ENCODE measurements around the gene RASSF8.
"Not testable (repeated sequence)": the region's sequence is repeated elsewhere in the genome, so short reads cannot be mapped to it uniquely, and the experiment has no call there.

RASSF8 gene

DNA sequence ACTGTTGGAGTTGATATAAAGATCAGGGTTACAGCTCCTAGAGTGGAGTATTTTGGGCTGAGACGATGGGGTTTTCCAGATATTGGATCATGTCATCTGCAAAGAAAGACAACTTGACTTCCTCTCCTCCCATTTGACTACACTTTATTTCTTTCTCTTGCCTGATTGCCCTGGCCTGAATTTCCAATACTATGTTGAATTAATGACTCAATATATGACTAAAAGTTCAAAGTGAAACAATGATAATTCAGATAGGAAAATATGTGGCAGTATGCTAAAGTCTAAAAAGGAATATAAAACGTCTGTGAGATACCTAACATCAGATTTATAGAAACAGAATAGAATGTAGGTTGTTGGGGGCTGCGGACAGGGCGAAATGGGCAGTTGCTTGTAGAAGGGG is 94.2 kb downstream of the RASSF8 start:
- in situ Hi-C loops (cut with MboI; ENCODE audit: low sequenced_read_pairs) = no loop called here

DNA sequence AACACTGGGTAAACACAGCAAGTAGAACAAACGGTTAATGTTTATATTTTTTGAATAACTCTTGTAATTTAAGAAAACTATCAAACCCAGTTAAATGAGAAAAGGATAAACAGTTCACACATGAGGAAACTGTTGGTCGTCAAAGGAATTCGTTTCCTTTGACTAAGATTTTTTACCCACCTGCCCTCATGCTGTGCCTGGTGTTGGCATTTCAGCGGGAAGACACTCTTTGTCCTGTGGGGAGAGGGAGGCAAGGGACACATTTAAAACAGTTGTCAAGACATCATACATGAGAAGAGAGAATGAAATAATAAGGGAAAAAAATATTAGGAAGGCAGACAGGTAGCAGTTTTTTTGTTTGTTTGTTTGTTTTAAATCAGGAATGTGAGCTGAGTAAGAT is 95.9 kb downstream of the RASSF8 start:
- in situ Hi-C loops (cut with MboI; ENCODE audit: low sequenced_read_pairs) = no loop called here

DNA sequence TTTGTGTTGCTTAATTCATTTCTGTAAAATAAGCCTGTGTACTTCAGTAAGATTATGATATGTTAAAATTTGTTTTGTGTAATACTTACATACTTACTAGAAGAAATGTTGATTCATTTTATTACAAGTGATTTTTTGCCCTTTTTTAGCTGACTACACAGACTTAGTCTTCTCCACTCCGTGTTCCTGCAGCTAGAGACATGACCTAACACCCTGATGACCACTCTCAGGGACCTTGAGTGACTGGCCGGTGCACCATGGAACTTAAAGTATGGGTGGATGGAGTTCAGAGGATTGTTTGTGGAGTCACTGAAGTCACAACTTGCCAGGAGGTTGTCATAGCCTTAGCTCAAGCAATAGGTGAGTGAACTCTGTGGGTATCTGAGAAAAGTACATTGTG is 96.6 kb downstream of the RASSF8 start:
- in situ Hi-C loops (cut with MboI; ENCODE audit: low sequenced_read_pairs) = no loop called here

DNA sequence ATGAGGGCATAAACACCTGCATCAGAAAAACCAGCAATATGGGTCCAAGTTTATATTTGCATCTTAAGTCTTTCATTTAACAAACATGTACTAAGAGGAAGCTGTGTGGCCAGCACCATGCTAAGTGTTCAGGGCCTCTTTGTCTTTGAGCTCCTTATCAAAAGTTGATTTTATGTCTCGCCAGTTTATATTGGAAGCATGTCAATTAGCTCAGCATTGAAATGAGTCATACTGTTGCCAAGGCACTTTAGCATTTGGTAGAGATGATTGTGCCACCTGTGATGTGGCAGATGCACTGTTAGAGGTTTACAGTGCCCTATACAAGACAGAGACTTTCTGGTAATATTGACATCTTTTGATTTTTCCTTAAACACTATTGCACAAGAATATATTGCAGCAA is 97.9 kb downstream of the RASSF8 start:
- in situ Hi-C loops (cut with MboI; ENCODE audit: low sequenced_read_pairs) = no loop called here

DNA sequence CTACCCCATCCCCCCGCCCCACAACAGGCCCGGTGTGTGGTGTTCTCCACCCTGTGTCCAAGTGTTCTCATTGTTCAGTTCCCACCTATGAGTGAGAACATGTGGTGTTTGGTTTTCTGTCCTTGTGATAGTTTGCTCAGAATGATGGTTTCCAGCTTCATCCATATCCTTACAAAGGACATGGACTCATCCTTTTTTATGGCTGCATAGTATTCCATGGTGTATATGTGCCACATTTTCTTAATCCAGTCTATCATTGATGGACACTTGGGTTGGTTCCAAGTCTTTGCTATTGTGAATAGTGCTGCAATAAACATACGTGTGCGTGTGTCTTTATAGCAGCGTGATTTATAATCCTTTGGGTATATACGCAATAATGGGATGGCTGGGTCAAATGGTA is 98.8 kb downstream of the RASSF8 start:
- in situ Hi-C loops (cut with MboI; ENCODE audit: low sequenced_read_pairs) = not testable (repeated sequence)

DNA sequence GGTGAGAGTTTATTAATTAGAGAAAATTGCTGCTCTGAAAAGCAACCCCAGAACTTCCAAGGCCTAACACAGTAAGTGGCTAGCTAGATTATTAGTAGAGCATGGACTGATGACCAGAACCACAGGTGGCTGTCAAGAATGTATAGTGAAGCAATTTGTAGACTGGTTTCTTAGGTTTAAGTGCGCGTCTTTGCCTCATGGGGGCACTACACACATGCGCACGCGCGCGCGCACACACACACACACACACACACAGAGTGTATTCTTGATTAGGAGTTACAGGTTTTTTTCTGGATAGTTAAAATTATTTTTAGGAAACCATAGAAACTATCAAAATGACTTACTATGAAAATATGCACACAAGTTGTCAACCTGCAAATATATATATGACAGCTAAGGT is 99.8 kb downstream of the RASSF8 start:
- in situ Hi-C loops (cut with MboI; ENCODE audit: low sequenced_read_pairs) = no loop called here

DNA sequence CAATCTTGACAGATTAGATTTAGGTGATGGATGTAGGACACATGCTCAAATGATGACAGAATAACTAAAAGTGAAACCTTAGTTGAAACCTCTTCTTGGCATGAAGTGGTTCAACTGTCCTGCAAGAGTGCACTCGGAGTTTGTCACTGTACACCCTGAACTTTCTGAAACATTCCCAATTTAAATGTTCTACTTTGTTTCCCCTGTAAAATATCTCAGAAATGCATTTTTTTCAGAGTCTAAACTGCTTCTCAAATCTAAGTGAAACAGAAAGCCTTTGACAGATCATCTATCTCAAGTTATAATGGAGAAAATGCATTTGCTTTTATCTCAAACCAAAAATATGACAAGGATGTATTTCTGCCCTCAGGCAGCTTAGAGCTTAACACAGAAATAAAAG is 100.3 kb downstream of the RASSF8 start:
- in situ Hi-C loops (cut with MboI; ENCODE audit: low sequenced_read_pairs) = no loop called here

DNA sequence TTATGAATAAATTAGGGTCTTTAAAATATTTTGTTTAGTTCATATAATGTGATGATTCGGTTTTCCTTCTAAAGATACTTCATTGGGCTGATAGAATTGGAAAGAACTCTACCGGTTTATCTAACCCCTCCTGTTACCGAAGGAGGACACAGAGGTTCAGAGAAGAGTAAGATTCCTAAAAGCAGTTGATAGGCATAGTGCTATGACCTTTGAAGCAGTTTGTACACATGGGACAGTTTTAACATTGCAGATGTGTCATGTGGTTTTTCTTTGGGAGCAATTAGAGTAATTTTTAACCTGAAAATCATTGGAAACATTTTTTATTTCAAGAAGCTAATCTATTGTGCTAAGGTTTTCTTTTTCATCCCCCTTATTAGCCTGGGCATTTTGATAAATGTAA is 103.5 kb downstream of the RASSF8 start:
- in situ Hi-C loops (cut with MboI; ENCODE audit: low sequenced_read_pairs) = no loop called here

DNA sequence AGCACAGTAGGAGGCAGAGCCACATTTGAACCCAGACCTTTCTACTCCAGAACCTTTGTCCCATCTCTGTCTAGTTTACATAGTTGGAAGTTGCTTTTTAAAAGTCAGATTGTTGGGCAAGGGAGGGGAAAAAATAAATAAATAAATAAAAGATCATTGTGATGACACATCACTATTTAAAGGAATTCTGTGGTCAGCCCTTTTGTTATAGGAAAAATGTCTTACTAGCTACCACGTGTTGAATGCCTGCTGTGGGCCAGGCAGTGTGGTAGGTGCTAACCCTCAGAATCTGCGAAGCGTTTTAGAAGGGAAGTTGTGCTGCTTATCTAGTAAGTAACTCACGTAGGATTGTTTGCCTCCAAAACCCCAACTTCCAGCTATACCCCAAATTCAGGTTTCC is 104.1 kb downstream of the RASSF8 start:
- in situ Hi-C loops (cut with MboI; ENCODE audit: low sequenced_read_pairs) = no loop called here

DNA sequence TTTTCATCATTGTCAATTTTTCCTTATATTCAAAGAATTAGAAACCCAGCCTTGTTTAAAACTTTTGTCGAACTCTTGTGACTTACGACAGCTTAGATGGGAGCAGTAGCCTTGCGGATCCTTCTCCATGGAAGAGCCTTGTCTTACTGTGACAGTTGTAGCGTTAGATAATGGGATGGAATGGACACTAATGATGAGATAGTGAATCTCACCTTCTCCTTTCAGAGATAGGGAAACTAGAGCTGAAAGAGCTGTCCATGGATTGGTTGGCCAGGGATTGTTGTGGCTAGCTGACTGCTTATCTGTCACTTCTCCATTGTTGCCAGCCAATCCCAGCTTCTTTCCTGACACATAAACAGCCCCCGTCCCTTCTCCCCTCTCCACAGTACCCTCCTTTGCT is 107.0 kb downstream of the RASSF8 start:
- in situ Hi-C loops (cut with MboI; ENCODE audit: low sequenced_read_pairs) = no loop called here

DNA sequence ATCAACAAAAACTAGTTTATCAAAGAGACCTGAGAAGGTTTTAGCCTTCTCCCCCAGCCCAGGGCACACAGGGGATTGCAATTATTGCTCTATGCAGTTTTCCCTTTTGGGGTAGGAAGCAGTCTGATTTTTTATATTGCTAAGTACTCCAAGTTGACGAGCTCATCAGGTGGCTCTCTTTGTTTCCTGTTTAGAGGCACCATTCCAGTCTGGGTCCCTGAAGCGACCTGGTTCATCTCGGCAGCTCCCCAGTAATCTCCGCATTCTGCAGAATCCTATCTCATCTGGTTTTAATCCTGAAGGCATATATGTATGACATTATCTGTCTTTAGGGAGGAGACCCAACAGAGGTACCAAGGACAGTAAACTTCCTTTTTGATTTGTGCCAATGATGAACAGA is 110.0 kb downstream of the RASSF8 start:
- in situ Hi-C loops (cut with MboI; ENCODE audit: low sequenced_read_pairs) = no loop called here

DNA sequence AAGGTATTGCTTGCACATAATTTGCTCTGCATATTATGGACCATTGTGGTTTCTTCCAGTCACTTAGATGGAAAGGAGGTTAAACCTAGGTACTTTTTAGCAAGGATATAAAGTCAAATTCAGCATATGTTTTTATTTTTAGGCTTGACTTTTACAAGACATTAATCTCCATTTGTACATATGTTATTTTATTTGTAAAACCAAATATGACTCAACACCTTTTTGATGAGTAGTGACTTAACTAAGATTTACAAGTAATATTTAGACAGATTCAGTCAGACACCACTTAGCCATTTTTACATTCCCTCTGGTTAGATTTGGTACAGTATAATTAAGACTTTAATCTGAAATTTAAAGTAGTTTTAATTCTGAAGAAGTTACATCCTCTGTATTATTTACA is 111.3 kb downstream of the RASSF8 start:
- in situ Hi-C loops (cut with MboI; ENCODE audit: low sequenced_read_pairs) = no loop called here

DNA sequence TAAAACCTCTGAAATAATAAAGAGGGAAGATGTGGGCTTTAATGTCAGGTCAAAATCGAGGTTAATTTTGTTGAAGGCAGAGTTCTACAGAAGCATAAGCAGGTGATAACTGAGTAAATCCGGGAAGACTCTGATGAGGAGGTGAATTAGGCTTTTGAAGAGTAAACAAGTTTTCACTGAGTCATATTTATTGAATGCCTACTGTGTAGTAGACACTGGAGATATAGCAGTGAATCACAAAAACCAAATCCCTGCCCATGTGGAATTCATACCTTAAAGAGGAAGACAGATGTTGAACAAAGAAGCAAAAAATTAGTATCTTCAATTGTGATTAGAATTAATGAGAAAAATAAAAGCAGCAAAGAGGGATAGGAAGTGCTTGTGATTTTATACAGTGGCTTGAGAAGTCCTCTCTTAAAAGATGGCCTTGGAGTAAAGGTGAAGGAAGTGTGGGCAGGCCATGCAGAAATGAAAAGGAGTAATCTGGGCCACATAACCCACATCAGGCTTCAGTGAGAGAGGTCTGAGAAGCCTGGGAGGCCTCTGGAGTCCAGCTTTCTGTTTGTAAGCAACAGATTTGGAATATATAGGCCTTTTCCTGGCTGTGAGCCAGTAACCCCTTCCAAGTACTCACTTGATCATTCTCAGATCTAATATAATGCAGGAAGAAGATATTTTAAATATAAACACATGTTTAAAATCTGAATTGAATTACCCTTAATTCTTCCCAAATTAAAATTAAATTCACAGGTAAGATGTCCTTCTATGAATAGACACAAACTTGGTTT is 119.6 kb downstream of the RASSF8 start:
- in situ Hi-C loops (cut with MboI; ENCODE audit: low sequenced_read_pairs) = loop anchor here (25.0 kb wide), 1 partner anchor 559 kb away; no protein-coding TSS in a partner anchor

DNA sequence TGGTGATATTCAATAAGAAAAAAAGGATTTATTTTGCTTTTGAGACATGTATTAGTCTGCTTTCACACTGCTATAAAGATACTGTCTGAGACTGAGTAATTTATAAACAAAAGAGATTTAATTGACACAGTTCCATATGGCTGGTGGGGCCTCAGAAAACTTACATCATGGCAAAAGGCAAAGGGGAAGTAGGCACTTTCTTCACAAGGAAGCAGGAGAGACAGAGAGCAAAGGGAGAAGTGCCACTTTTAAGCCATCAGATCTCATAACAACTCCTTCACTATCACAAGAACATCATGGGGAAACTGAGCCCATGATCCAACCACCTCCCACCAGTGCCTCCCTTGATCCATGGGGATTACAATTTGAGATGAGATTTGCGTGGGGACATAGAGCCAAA is 122.4 kb downstream of the RASSF8 start:
- in situ Hi-C loops (cut with MboI; ENCODE audit: low sequenced_read_pairs) = loop anchor here (25.0 kb wide), 1 partner anchor 556 kb away; no protein-coding TSS in a partner anchor

DNA sequence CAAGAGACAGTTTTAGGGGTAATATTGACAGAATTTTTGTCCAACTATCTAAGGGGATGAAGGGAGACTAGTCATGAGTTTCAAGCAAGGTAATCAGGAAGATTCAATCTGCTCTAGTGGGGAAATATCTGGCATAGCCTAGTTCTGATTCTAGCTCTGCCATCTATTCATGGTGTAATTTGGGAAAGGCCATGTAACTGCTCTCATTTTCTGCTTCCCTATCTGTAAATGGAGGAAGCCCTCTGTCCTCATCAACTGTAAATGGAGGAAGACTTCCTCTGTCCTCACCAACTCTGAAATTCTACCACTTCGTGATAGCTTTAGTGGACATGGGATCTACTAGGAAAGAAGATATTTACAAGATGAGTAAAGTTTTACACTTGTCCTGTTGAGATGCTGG is 128.5 kb downstream of the RASSF8 start:
- in situ Hi-C loops (cut with MboI; ENCODE audit: low sequenced_read_pairs) = loop anchor here (25.0 kb wide), 1 partner anchor 550 kb away; no protein-coding TSS in a partner anchor

DNA sequence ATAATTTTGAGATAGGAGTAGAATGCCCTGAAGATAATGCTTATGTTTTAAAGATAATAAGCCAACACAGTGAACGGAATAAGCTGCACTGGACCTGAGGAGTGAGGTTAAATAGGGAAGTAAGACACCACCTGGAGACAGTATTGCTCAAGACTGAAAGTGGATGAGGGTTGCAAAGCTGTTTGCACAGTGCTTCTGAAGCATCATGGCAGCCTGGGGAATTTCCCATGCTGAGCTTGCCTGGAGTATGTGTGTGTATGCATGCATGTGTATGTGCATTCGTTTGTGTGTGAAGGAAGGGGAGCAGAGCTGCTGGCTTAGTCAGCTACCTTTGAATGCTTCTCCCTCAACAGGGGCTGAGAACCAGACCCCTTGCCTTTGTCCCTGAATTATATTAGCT is 130.5 kb downstream of the RASSF8 start:
- in situ Hi-C loops (cut with MboI; ENCODE audit: low sequenced_read_pairs) = loop anchor here (25.0 kb wide), 1 partner anchor 548 kb away; no protein-coding TSS in a partner anchor

DNA sequence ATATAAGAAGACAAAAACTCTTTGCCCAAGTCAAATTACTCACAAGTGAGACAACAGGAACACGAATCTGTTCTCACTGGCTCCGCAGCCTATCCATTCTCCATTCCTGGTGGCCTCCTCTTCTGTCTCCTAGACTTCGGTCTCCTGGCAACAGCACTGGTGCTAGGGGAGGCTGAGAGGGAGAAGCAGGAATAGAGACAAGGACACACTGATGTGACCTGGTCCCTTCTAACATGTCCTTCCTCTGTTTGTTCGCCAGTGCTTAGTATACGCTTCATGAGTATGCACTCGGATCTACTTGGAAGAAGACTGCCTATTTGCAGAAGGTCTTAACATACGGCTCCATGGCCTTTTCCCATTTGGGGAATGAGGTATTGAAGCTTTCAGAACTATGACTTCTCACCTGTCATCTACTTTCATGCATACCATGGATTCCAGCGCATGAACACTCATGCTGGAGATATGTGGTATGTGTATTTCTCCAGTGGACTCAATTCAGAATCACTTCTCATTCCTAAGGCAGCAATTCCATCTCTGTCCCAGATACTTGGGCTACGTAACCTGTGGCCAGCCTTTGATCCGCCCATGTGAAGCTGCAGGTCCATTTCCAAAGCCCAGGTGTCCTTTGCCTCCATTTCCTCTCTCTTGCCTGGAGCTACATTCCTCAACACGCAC is 132.5 kb downstream of the RASSF8 start:
- in situ Hi-C loops (cut with MboI; ENCODE audit: low sequenced_read_pairs) = loop anchor here (25.0 kb wide), 1 partner anchor 546 kb away; no protein-coding TSS in a partner anchor

DNA sequence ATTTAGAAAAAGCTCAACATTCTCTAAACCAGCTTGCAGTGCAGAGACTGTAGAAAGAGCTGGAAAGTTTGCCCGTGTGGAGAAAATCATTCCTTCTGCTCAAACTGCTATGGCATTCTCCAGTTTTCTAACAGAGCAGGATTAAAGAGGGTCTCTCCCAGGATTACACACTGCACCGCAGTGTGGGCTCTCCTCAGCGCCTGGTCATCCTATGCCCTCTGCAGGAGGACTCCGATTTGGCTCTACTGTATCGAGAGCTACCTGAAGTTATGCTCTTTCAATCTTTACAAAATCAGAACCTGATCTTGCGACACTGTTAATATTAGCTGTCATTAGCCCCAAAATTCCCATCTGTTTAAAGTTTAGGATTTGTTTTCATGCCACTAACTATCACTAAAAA is 133.3 kb downstream of the RASSF8 start:
- in situ Hi-C loops (cut with MboI; ENCODE audit: low sequenced_read_pairs) = loop anchor here (25.0 kb wide), 1 partner anchor 545 kb away; no protein-coding TSS in a partner anchor

DNA sequence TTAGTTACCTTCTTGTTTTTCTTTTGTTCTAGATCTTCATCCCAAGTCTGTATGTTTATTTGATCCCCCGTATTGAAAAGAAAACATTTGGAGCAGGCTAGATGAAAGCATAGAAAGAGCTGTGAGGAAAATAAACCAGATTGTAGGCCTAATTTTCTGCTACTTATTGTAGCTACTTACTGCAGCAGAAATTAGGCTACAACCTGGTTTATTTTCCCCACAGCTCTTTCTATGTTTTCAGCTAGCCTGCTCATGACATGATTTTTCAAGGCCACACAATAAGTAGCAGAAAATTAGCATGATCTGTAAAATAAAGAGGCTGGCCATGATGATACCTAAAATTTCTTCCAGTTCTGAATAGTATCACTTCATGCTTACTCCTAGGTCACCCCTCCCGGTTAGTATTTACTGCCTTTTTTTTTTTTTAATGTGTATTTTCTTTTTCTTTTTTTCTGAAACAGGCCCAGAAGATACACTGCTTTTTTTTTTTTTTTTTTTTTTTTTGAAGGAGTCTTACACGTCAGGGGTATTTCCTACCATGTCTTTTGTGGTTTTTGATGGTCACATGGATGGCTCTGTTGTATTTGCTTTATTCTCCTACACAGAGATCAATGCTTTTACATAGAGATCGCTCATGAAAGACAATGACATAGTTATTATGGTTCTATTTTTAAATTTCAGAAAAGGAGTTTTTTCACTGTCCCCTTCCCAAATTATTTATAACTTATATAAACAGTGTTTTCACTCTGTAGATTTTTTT is 134.0 kb downstream of the RASSF8 start:
- in situ Hi-C loops (cut with MboI; ENCODE audit: low sequenced_read_pairs) = loop anchor here (25.0 kb wide), 1 partner anchor 545 kb away; no protein-coding TSS in a partner anchor

DNA sequence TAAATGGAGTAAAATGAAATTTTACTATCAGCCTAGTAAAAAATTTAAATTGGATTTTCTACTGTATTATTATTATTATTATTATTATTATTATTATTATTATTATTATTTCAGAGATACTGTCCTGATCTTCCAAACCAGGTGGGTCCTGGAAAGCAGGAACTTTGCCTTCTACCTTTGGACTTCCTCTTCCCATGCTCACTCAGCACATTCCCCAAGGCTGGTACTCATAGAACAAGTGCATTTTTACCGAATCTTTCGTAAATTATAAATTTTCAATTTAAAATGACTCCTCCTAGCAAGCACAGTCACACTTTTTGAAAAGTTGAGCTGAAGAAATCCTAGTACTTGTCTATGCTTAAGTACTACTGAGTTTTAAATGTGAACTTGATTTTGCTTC is 136.7 kb downstream of the RASSF8 start:
- in situ Hi-C loops (cut with MboI; ENCODE audit: low sequenced_read_pairs) = loop anchor here (25.0 kb wide), 1 partner anchor 542 kb away; no protein-coding TSS in a partner anchor

DNA sequence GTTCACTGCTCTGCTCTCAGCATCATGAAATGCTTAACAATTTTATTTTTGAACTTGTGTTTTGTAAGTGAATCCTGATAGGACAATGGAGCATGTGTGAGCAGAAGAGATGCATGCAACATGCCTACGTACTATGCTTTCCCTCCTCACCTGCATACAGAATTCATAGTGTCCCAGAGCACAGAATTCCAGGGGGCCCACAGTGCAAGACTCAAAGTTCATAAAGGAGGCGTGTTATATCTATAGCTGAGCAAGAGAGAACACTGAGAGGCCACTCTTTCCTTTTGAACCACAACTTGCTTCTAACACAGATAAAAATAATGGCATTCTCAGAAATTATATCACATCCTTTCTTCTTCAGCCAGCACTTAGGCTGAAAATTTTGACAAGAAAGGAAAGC is 137.6 kb downstream of the RASSF8 start:
- in situ Hi-C loops (cut with MboI; ENCODE audit: low sequenced_read_pairs) = loop anchor here (25.0 kb wide), 1 partner anchor 541 kb away; no protein-coding TSS in a partner anchor

All from HL-60/S4 (cell line).